ENCODE data around the gene RTN4RL1. TPM values are rescaled to one million over a fixed set of nuclear protein-coding genes. Genes with fewer than 3 reads are reported as not detected.

Gene RTN4RL1
- total RNA-seq, 2 donors from 2014 or later = 0.09 TPM; not detected in 1

DNA sequence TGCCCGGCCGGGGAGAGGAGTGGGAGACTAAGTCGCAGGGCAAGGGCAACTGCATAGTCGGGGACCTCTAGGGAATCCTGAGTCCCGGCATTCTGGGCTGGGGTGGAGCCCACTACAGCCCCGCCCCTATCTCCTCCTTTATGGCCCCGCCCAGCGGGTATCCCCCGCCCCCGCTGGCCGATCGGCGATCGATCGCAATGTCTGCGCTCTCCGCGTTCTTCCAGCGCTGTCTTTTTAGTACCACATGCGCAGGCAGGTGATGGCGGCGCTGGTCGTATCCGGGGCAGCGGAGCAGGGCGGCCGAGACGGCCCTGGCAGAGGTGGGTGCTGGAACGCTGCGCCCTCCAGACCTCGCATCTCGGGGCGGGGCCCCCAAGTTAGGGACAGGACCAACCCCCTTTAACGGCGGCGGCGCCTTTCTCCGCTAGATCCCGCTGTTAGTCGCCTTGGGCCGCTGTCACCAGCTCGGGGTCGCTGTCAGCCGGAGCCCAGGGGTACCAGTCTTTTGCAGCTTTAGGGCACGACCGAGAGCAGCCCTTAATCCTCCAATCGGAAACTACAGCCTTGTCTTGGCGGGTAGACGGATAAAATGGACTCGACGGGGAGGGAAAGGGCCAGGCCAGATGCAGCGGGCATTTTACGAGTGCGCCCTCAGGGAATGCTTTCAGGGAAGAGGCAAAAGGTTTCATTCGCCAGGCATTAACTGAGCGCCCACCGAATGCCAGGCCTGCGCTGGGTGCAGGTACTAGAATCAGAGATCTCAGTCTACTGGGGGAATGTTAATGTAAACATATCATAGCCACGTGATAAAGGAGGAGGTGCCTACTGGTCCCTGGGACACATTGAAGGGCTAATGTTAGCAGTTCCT lies 5.0 kb upstream of the RTN4RL1 start, which contains the start of gene DPH1:
Gene DPH1, plus strand, starts transcription at position 243 of the 868 bp plus-strand sequence. Its CDS starts 17 bp downstream, at position 260.
- H3K4me3 Mint-ChIP-seq = peak within 1 kb of the TSS; percentile 96
- H3K9me3 Mint-ChIP-seq = no peaks in the 10 kb centered on the region
- peak; percentile 87 for ATAC-seq (replicated peaks)
- peaks cover 5% of the 10 kb centered on the region for H3K4me1 Mint-ChIP-seq
- H3K27ac Mint-ChIP-seq = peak within 1 kb of the TSS; percentile 87
- peaks cover 8% of the 10 kb centered on the region for H3K27me3 Mint-ChIP-seq
- peaks cover 8% of the 10 kb centered on the region for H3K36me3 Mint-ChIP-seq (ENCODE audit: low read depth)

DNA sequence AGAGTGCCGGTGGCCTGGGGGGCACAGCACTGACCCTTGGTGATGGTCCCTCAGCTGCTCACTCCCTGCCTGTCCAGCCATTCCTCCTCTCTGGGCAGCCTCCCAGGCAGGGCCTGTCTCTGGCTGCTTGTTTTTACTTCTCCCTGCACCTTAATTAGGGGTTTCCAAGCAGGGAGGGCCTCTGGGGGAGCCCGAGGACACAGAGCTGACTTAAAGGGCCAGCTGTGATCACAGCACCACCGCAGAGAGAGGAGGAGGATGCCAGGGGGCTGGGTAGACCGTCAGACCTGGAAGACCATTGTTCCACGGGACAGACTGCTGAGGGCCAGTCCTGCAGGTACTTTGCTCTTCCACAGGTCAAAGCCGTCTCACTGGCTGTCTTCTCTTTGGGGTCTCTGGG lies 3.6 kb upstream of the RTN4RL1 start:
- peaks cover 8% of the 10 kb centered on the region for H3K36me3 Mint-ChIP-seq (ENCODE audit: low read depth)

DNA sequence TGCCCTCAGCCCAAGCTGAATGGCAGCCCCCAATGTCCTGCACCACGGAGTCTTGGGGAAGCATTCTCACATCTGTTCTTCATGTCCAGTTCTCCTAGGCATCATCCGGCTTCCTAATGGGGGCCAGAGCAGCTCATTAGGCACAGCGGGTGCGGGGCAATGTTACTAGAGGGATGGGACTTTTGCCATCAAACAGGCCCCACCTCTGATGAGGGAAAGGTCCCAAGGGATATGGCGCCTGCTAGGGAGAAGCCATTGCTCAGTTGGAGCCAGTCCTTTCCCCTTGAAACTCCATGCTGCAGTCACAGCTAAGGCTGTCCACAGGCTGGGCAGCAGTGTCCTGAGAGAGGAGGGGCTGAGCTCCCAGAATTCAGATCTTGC lies 3.1 kb upstream of the RTN4RL1 start:
- ATAC-seq (replicated peaks) = no peak
- H3K27me3 Mint-ChIP-seq = peaks cover 8% of the 10 kb centered on the region
- H3K4me3 Mint-ChIP-seq = peak overlapping the region; percentile 11
- no peaks in the 10 kb centered on the region for H3K9me3 Mint-ChIP-seq
- H3K36me3 Mint-ChIP-seq (ENCODE audit: low read depth) = peaks cover 6% of the 10 kb centered on the region
- peaks cover 5% of the 10 kb centered on the region for H3K4me1 Mint-ChIP-seq
- no peak overlapping the region for H3K27ac Mint-ChIP-seq

More for the DNA sequence above, 3.6 kb upstream of the RTN4RL1 start:
- H3K27me3 Mint-ChIP-seq = peaks cover 8% of the 10 kb centered on the region
- peaks cover 5% of the 10 kb centered on the region for H3K4me1 Mint-ChIP-seq
- ATAC-seq (replicated peaks) = no peak
- no peak overlapping the region for H3K27ac Mint-ChIP-seq
- H3K4me3 Mint-ChIP-seq = peak overlapping the region; percentile 11
- H3K9me3 Mint-ChIP-seq = no peaks in the 10 kb centered on the region

DNA sequence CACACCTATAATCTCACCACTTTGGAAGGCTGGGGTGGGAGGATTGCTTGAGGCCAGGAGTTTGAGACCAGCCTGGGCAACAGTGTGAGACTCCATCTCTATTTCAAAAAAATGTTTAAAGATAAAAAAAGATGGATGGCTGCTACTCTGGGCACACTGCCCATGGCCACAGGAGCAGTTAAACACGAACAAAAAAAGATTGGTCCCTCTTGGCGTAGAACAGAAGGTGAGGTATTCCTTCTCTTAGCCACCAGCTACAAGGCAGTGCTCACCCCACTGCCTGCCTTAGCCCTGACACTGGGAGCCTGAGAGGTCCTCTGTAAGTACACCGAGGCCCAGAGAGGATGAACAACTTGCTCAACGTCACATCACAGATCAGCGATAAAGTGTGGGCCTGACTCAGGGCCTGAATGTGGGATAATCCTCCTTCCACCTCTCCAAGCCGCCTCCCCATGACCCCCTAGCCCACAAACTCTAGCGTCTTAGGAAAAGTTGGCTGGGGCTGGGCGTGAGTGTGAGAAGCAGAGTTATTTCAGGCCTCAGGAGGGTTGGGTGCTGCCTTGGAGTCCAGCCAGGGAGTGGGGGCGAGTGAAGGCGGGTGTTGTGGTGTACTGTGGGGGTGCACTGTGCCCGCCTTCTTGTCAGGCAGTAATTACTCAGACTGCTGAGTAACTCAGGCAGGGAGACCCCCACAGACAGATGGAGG lies 2.5 kb upstream of the RTN4RL1 start:
- H3K4me3 Mint-ChIP-seq = no peak overlapping the region
- H3K27me3 Mint-ChIP-seq = peaks cover 8% of the 10 kb centered on the region
- no peak overlapping the region for H3K27ac Mint-ChIP-seq
- ATAC-seq (replicated peaks) = no peak
- peaks cover 5% of the 10 kb centered on the region for H3K4me1 Mint-ChIP-seq
- H3K36me3 Mint-ChIP-seq (ENCODE audit: low read depth) = peaks cover under 1% of the 10 kb centered on the region
- H3K9me3 Mint-ChIP-seq = no peaks in the 10 kb centered on the region

DNA sequence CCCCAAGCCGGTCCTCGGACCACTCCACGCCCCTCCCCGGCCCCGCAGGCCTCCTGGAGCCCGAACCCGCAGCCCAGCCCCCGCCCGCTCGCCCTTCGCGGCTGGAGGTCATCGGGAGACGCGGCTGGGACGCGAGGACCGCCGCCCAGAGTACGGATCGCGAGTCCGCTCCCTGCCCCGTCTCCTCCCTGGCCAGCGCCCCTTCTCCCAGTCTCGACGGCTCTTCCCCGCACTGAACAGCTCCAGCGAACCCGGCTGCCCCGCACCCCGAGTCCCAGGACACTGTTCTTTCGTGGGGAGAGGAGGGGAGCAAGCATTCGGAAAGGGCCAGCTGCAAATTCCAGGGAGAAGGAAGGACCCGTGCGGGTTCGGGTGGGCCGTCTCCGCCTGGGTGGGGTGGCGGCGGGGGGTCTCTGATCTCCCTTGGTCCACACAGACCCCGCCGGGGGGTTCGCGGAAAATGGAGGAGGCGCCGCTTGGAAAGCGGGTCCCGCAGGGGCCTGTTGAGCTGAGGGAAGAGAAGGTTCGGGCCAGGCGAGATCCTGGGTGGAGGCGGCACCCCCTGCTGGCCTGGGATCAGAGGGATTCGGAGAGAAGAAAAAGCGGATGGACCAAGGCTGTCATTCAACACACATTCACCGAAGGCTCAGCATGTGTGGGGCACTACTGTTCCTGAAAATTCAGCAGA lies 632 bp upstream of the RTN4RL1 start:
- Mint-ChIP-seq H3K4me3 (peak overlapping the region; percentile 54), H3K27me3 (peaks cover 8% of the 10 kb centered on the region)

DNA sequence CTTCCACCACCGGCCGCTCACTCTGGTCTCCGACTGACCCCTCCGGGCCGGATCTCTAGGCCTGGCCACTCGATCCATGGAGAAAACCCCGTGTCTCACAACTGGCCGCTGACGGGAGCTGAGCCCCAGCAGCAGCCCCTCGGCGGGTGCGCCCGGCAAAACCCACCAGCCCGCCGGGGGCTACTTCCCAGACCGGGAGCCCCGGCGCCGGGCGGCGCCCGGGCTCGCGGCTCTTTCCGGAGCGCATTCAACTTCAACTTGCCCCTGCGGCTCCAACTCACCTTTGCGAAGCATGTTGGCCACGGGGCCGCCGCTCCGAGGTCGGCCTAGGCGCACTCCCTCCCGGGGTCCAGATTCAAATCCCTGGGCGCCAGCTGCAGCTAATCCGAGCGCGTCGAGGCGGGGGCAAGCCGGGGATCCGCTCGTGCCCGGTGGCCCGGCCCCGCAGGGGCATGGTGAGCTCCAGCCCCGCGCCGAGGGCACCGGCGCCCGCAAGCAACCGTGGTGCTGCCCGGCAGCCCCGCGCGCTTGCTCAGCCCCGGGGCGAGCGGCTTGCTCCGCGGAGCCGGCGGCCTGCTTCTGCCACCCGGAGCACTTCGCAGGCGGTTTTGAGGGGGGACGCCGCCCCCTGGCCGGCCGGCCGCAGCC lies 438 bp downstream of the RTN4RL1 start:
- Mint-ChIP-seq H3K4me1 (peaks cover 5% of the 10 kb centered on the region), H3K36me3 (ENCODE audit: low read depth) (no peaks in the 10 kb centered on the region), H3K27ac (no peak overlapping the region), H3K4me3 (peak overlapping the region; percentile 55), H3K27me3 (peaks cover 8% of the 10 kb centered on the region), H3K9me3 (no peaks in the 10 kb centered on the region)
- peak; percentile 10 for ATAC-seq (replicated peaks)

More for the DNA sequence above, 632 bp upstream of the RTN4RL1 start:
- Mint-ChIP-seq H3K27ac (no peak overlapping the region), H3K4me1 (peaks cover 5% of the 10 kb centered on the region), H3K36me3 (ENCODE audit: low read depth) (no peaks in the 10 kb centered on the region), H3K9me3 (no peaks in the 10 kb centered on the region)
- no peak for ATAC-seq (replicated peaks)

DNA sequence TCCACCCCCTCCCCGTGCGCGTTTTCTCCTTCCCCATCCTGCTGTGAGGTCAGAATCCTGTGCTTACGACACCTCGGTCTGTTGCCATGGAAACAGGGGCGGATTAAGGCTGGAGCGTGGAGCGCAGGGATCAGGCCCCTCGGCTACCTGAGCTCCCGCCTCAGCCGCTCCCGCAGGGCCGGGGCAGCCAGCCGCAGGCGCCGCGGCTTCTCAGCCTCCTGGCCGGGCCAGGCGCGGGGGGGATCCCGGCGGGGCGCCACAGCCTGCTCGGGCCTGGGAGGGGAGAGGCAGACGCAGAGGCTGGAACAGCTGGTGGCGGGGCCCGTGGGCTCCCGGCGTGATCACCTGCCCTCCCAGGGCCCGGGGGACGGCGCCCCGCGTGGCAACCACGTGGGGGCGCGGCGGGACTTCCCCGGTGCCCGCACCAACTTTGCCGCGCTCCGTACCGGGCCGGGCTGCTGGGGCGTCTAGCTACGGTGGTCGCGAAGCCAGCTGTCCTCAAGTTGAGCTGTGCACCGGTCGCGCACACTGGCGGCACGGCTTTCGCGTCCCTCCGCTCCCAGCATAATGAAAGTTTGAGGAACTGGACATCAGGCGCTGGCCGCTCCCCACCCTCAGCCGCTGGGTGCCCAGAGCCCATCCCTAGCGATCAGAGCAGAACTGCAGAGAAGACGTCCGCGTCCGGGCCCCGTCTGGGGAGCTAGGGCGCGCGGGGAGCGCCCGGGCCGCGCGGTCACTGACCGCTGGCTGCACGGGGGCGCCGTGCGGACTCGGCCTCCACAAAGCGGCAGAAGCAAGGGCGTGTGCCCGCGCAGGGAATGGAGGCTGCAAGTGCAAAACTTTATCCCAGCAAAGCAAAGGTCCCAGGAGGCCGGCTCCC lies 1.2 kb downstream of the RTN4RL1 start:
- H3K27ac Mint-ChIP-seq = no peak overlapping the region
- ATAC-seq (replicated peaks) = no peak
- H3K4me3 Mint-ChIP-seq = peak overlapping the region; percentile 55
- H3K4me1 Mint-ChIP-seq = peaks cover 5% of the 10 kb centered on the region
- H3K9me3 Mint-ChIP-seq = no peaks in the 10 kb centered on the region
- H3K36me3 Mint-ChIP-seq (ENCODE audit: low read depth) = no peaks in the 10 kb centered on the region
- peaks cover 8% of the 10 kb centered on the region for H3K27me3 Mint-ChIP-seq

DNA sequence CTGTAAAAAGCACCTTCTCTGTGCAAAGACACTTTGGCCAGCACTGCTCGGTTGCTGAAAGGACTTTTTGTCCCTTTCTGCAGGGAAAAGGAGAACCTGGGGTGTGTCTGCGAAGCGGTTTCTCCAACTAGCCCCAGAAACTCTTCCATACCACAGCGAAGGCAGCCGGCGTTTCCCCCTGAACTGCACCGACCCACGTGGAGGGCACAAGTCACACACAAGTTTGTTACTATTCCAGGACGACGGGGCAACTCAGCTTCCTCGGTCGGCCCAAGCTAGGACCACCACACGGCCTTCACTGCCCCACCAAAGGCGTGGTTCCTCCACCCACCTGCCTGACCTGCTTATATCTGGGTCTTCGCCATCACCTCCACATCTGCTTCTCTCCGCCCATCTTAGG lies 1.9 kb downstream of the RTN4RL1 start:
- no peaks in the 10 kb centered on the region for H3K36me3 Mint-ChIP-seq (ENCODE audit: low read depth)
- no peaks in the 10 kb centered on the region for H3K9me3 Mint-ChIP-seq
- no peak overlapping the region for H3K27ac Mint-ChIP-seq
- peaks cover 7% of the 10 kb centered on the region for H3K4me1 Mint-ChIP-seq
- H3K4me3 Mint-ChIP-seq = no peak overlapping the region
- no peak for ATAC-seq (replicated peaks)
- H3K27me3 Mint-ChIP-seq = peaks cover 8% of the 10 kb centered on the region

DNA sequence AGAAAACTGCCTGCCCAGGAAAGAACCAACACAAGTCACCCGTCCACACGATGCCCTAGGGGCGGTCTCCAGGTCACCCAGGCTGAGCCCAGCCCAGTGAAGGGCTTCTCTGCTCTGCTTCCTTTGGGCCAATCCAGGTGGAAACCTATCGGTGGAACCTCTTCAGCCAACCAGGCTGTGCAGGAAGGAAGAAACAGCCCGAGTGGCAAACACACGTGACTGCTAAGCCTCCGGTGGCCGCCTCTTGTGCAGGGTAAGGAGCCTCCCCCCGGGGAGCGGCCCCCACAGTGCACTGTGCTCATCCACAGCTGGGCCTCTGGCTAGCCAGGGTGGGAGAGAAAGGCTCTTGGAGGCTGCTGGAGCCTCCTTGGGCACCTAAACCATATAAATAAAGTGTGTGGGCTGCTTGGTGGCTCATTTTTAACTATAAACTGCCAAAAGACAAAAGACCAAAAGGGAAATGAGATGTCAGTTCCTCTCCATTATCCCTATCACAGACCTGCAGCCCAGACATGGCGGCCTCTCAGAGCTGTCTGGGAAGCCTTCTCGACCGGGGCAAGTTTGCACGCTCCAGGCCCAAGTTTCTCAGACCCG lies 2.4 kb downstream of the RTN4RL1 start:
- no peak for ATAC-seq (replicated peaks)
- Mint-ChIP-seq H3K36me3 (ENCODE audit: low read depth) (no peaks in the 10 kb centered on the region), H3K4me3 (no peak overlapping the region), H3K27me3 (peaks cover 8% of the 10 kb centered on the region), H3K27ac (no peak overlapping the region), H3K4me1 (peaks cover 9% of the 10 kb centered on the region), H3K9me3 (no peaks in the 10 kb centered on the region)

DNA sequence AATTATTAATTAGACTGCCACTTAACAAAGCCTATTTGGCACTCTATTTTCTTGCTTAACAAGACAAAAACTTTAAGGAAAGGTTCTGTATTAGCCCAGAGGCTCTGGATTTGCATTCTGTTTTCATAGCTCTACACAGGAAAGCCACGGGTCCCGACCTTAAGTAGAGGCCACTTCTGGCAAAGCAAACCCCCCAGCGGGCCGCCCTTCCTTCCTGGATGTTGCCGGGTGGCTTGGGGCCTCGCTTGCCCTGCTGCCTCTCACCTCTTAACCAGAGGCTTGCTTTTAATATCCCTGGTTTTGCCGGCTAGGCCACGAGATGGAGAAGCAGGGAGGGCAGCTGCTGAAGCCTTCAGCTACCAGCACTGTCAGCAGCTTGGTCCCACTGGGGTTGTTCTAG lies 4.4 kb downstream of the RTN4RL1 start:
- Mint-ChIP-seq H3K9me3 (no peaks in the 10 kb centered on the region), H3K4me1 (peaks cover 4% of the 10 kb centered on the region), H3K27me3 (peaks cover under 1% of the 10 kb centered on the region), H3K36me3 (ENCODE audit: low read depth) (no peaks in the 10 kb centered on the region), H3K4me3 (no peak overlapping the region), H3K27ac (no peak overlapping the region)
- ATAC-seq (replicated peaks) = no peak

DNA sequence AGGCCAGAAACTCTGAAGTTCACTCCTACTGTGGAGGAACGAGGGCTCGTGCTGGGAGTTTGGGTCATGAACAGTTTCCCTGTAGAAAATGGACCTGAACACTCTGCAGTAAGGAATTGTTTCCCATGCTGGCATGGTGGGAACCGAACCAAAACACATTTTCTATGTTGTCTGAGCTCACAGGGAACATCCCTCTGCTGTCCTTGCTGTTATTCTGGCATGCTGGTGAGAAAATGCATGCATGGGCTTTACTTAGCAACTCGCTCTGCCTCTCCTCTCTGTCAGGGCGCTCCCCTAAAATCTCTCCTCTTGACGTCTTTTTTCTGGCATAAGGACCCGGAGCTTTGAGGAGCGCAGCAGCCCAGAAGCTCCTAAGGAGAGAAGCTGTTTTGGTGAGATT lies 5.4 kb downstream of the RTN4RL1 start:
- Mint-ChIP-seq H3K36me3 (ENCODE audit: low read depth) (no peaks in the 10 kb centered on the region), H3K27me3 (no peaks in the 10 kb centered on the region), H3K27ac (no peak overlapping the region), H3K9me3 (no peaks in the 10 kb centered on the region), H3K4me3 (no peak overlapping the region), H3K4me1 (peaks cover 4% of the 10 kb centered on the region)
- ATAC-seq (replicated peaks) = no peak

DNA sequence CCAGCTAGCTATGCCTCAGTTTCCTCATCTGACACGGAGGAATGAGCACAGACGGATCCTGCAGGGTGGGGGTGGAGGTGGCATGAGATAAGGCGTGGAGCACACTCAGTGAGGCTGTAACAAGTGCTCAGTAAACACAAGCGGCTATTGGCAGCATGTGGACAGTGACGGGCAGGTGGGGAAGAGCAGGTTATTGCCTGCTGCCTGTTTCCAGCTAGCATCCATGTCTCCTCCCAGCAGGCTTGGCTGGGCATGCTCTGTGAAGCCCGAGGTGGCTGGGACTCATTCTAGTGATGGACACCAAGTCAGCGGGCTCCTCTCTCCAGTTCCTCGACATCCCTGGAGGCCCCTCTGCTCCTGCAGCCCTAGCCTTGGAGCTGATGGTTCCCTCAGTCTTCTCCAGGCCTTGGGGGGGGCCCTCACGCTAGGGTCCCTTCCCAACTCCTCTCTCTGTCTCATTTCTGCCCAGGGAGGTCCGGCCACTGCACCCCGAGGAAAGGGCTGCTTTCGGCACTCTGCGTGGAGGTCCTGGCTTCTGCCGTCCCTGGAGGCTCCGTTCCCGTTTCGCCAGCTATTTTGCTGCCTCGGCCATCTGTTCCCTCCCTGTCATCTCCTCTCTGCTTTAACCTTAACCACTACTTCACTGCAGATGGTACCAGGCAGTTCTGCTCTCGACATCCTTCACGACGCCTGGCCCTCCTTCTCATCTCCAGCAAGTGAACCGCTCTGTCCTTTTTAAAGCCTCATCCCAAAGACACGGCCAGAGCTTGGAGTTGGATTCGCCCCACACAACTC lies 6.2 kb downstream of the RTN4RL1 start:
- peaks cover 4% of the 10 kb centered on the region for H3K4me1 Mint-ChIP-seq
- H3K36me3 Mint-ChIP-seq (ENCODE audit: low read depth) = no peaks in the 10 kb centered on the region
- peaks cover 2% of the 10 kb centered on the region for H3K27me3 Mint-ChIP-seq
- no peak for ATAC-seq (replicated peaks)
- H3K9me3 Mint-ChIP-seq = no peaks in the 10 kb centered on the region
- no peak overlapping the region for H3K4me3 Mint-ChIP-seq
- no peak overlapping the region for H3K27ac Mint-ChIP-seq

Measured in activated T-helper 17 cell treated with anti-CD3 and anti-CD28 coated beads, Interleukin-2, amount 50 U/mL, for 72 hours (primary cell).